HCT116 (cell line): ENCODE results near the gene HEATR5A. TPM values are rescaled to one million over a fixed set of nuclear protein-coding genes. Genes with fewer than 3 reads are reported as not detected.
A peak's percentile ranks its signal among the peaks of the same experiment; 100 is the strongest.

Experiments
- EGR1 ChIP-seq: IDR thresholded peaks from 2 replicates; pipeline ENCODE4 v1.6.1; 2012; ENCODE audit warnings: low read depth
- ELF1 ChIP-seq: IDR thresholded peaks from 2 replicates; pipeline ENCODE4 v1.6.1; 2012; ENCODE audit warnings: low read depth, borderline replicate concordance
- EZH2 ChIP-seq: fragments of 200-600 bp; sonication (generic); IDR thresholded peaks from 2 replicates; pipeline ENCODE4 v1.6.1; 2017; ENCODE audit warnings: antibody characterized with exemption, mixed run types
- EZH2phosphoT487 ChIP-seq: fragments of 200-600 bp; IDR thresholded peaks from 2 replicates; pipeline ENCODE4 v1.6.1; 2018; ENCODE audit warnings: antibody characterized with exemption, borderline replicate concordance
- JUND ChIP-seq: IDR thresholded peaks from 2 replicates; pipeline ENCODE4 v1.6.1; 2012
- MAX ChIP-seq: IDR thresholded peaks from 2 replicates; pipeline ENCODE4 v1.6.1; 2012
- POLR2A ChIP-seq: IDR thresholded peaks from 2 replicates; pipeline ENCODE4 v1.7.0; 2011; ENCODE audit warnings: borderline replicate concordance; ENCODE audit not compliant: insufficient read depth, insufficient read length; ENCODE audit errors: extremely low read depth
- REST ChIP-seq: IDR thresholded peaks from 2 replicates; pipeline ENCODE4 v1.6.1; 2012; ENCODE audit warnings: low read depth
- SIN3A ChIP-seq: IDR thresholded peaks from 2 replicates; pipeline ENCODE4 v1.6.1; 2012; ENCODE audit warnings: low read depth
- SP1 ChIP-seq: IDR thresholded peaks from 2 replicates; pipeline ENCODE4 v1.6.1; 2012; ENCODE audit warnings: low read depth
- SRF ChIP-seq: IDR thresholded peaks from 2 replicates; pipeline ENCODE4 v1.6.1; 2012; ENCODE audit warnings: low read depth
- ZBTB33 ChIP-seq: IDR thresholded peaks from 2 replicates; pipeline ENCODE4 v1.6.1; 2011; ENCODE audit warnings: mild to moderate bottlenecking, low read length, moderate library complexity; ENCODE audit not compliant: insufficient replicate concordance; ENCODE audit errors: extremely low read depth
- ZFX ChIP-seq: fragments of 450-650 bp; IDR thresholded peaks from 2 replicates; pipeline ENCODE4 v1.6.1; 2017
- total RNA-seq: library from RNA; stranded (reverse); gene quantifications from one replicate; pipeline ENCODE4 v1.2.1, GENCODE V29; 2021; ENCODE audit not compliant: unreplicated experiment

HEATR5A gene
- total RNA-seq, 1 experiment from 2014 or later = 20.9 TPM

- TF ChIP-seq ZBTB33 (no peak), SP1 (peak; percentile 48; the same call in 1 of the 2 replicates), EZH2phosphoT487 (no peak), SRF (no peak), REST (no peak), SIN3A (peak; percentile 92), ZFX (peak; percentile 95), MAX (peak; percentile 94), EZH2 (no peak), POLR2A (peak; percentile 81), JUND (no peak), EGR1 (no peak), ELF1 (no peak; the same call in 1 of the 2 replicates)
Measured at GRCh38 chr14:31456841-31457664, 36.7 kb upstream of the HEATR5A start, which contains the start of gene DTD2 (continued).
